Measurements from ENCODE around the gene MB21D2. TPM values are rescaled to one million over a fixed set of nuclear protein-coding genes. Genes with fewer than 3 reads are reported as not detected.
"Not testable (repeated sequence)": the region's sequence is repeated elsewhere in the genome, so short reads cannot be mapped to it uniquely, and the experiment has no call there.

The MB21D2 gene
- total RNA-seq, 1 experiment from 2014 or later = 26.0 TPM

DNA sequence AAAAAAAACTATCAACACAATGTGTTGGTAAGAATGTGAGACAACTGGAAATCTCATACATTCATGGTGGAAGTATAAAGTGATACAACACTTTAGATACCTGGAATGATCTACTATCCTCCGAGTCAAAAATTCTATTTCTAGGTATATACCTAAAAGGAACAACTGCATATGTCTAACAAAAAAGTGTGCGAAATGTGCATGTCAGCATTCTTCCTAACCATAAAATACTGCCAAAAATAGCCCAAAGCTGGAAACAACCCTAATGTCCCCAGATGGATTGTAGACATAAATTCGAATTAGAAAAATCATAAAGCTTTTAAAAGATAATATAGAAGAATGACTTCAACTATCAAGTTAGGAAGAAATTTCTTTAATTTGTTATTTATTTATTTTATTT is 139.1 kb downstream of the MB21D2 start:
- ChIA-PET CTCF (no interaction called here), POLR2A (ENCODE audit: unreplicated experiment) (no interaction called here)
- no peak overlapping the region for H2AFZ ChIP-seq (ENCODE audit: low read length)
- H3K9me2 ChIP-seq (replicated peaks; ENCODE audit: low read length) = no peaks in the 10 kb centered on the region
- H3F3A ChIP-seq (ENCODE audit: low read length, unreplicated experiment) = no peaks in the 10 kb centered on the region
- DNase-seq (no peak), ATAC-seq (no peak)
- intact Hi-C loops (cut with micrococcal nuclease) = loop anchor here (10.0 kb wide), 1 partner anchor 314 kb away; no protein-coding TSS in a partner anchor
- no peaks in the 10 kb centered on the region for H3K9me3 ChIP-seq (ENCODE audit: low read length)
- no peaks in the 10 kb centered on the region for H3K79me2 ChIP-seq (ENCODE audit: low read length)
- no peaks in the 10 kb centered on the region for H4K20me1 ChIP-seq (ENCODE audit: low read length)
- no peak overlapping the region for H3K9ac ChIP-seq (ENCODE audit: low read length)
- H3K36me3 ChIP-seq (ENCODE audit: low read depth, low read length) = no peaks in the 10 kb centered on the region
- H3K4me1 ChIP-seq (ENCODE audit: insufficient read depth, low read length) = no peaks in the 10 kb centered on the region
- no peak for TF ChIP-seq CTCF (conservative IDR thresholded peaks at IDR 0.05; ENCODE audit: low read depth, low read length)
- H3K4me3 ChIP-seq (ENCODE audit: low read length) = no peak overlapping the region
- no peak overlapping the region for H3K27ac ChIP-seq (ENCODE audit: low read length)
- H3K27me3 ChIP-seq (ENCODE audit: low read length) = peaks cover 33% of the 10 kb centered on the region
- BruUV-seq (replicated peaks) = no TSS peak
- H3K4me2 ChIP-seq (ENCODE audit: low read length) = no peak overlapping the region

- H3K9ac ChIP-seq (ENCODE audit: low read length); CTCF ChIA-PET; POLR2A ChIA-PET (ENCODE audit: unreplicated experiment); H3K36me3 ChIP-seq (ENCODE audit: low read depth, low read length); H4K20me1 ChIP-seq (ENCODE audit: low read length); ATAC-seq; BruUV-seq (replicated peaks); H3K4me2 ChIP-seq (ENCODE audit: low read length); H3K9me2 ChIP-seq (replicated peaks; ENCODE audit: low read length); DNase-seq; H3K27ac ChIP-seq (ENCODE audit: low read length); H3K4me1 ChIP-seq (ENCODE audit: insufficient read depth, low read length); H3K9me3 ChIP-seq (ENCODE audit: low read length); H3K4me3 ChIP-seq (ENCODE audit: low read length); H3F3A ChIP-seq (ENCODE audit: low read length, unreplicated experiment); H2AFZ ChIP-seq (ENCODE audit: low read length); H3K79me2 ChIP-seq (ENCODE audit: low read length): not testable (repeated sequence)
- H3K27me3 ChIP-seq (ENCODE audit: low read length) = peaks cover 16% of the 10 kb centered on the region
- intact Hi-C loops (cut with micrococcal nuclease) = loop anchor here (10.0 kb wide), 1 partner anchor 310 kb away; no protein-coding TSS in a partner anchor
Measured at GRCh38 chr3:192774341-192774740, 143.3 kb downstream of the MB21D2 start.

GRCh38 chr3:192772240-192772894 is 145.3 kb downstream of the MB21D2 start:
- Histone ChIP-seq H3K4me1 (ENCODE audit: insufficient read depth, low read length) (no peaks in the 10 kb centered on the region), H3F3A (ENCODE audit: low read length, unreplicated experiment) (no peaks in the 10 kb centered on the region), H3K4me2 (ENCODE audit: low read length) (no peak overlapping the region), H3K79me2 (ENCODE audit: low read length) (no peaks in the 10 kb centered on the region), H2AFZ (ENCODE audit: low read length) (no peak overlapping the region), H3K4me3 (ENCODE audit: low read length) (no peak overlapping the region), H3K27ac (ENCODE audit: low read length) (no peak overlapping the region), H4K20me1 (ENCODE audit: low read length) (no peaks in the 10 kb centered on the region), H3K27me3 (ENCODE audit: low read length) (peaks cover 18% of the 10 kb centered on the region), H3K9ac (ENCODE audit: low read length) (no peak overlapping the region), H3K36me3 (ENCODE audit: low read depth, low read length) (no peaks in the 10 kb centered on the region), H3K9me2 (replicated peaks; ENCODE audit: low read length) (no peaks in the 10 kb centered on the region), H3K9me3 (ENCODE audit: low read length) (no peaks in the 10 kb centered on the region)
- intact Hi-C loops (cut with micrococcal nuclease) = loop anchor here (1.0 to 10.0 kb wide), 2 partner anchors 206 to 308 kb away; no protein-coding TSS in a partner anchor
- peak; percentile 100 for ATAC-seq
- POLR2A ChIA-PET (ENCODE audit: unreplicated experiment) = no interaction called here
- TF ChIP-seq EZH2 (IDR thresholded peaks at IDR 0.05; ENCODE audit: low read length, unreplicated experiment) (no peak), CTCF (conservative IDR thresholded peaks at IDR 0.05; ENCODE audit: low read depth, low read length) (peak; percentile 88)
- peak; percentile 70 for DNase-seq
- CTCF ChIA-PET = interaction anchor here (0.5 kb wide), 1 partner anchor 202 kb away, joined by 4 read pairs; no protein-coding TSS in a partner anchor
- no TSS peak for BruUV-seq (replicated peaks)
